ENCODE results near the gene PEX12.
"Not testable (repeated sequence)": the region's sequence is repeated elsewhere in the genome, so short reads cannot be mapped to it uniquely, and the experiment has no call there.

The PEX12 gene

GRCh38 chr17:35578197-35578928 is at the start of gene PEX12:
PEX12 (minus strand) TSS chr17:35578571; CDS start chr17:35578021, 550 bp downstream.
- DNase-seq (ENCODE audit: low spot score), result peak; percentile 92

DNA sequence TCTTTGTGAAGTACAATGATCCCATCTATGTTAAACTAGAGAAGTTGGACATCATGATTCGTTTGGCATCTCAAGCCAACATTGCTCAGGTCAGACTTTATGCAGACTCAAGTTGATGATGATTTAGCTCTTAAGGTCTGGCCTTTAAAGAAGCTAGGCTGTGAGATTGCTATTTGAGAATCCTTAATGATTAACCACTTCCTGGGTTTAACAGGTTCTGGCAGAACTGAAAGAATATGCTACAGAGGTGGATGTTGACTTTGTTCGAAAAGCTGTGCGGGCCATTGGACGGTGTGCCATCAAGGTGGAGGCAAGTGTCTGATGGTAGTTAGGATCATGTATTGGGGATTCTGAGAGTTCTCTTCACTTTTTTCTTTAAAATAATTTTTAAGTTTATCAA is 49.0 kb upstream of the PEX12 start:
- DNase-seq (ENCODE audit: low spot score), result no peak

DNA sequence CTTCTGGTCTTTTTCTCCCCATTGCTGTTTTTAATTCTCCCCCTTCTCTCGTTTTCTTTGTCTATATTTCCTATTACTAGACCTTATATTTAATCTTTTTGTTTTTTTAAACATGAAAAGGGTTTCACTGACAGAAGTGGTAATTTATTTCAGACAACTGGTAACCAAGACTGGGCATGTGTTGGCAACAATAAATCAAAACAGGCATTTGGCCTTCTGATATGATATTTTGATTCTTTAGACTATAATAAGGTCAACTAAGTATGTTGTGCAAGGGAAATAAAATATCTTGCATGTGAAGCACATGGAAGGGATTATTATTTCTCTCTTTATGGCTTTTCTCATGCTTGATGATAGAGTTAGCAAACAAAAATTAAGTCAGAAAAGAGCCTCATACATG is 43.4 kb upstream of the PEX12 start:
- DNase-seq (ENCODE audit: low spot score), result no peak

GRCh38 chr17:35618628-35619027 is 40.3 kb upstream of the PEX12 start:
- no peak for DNase-seq (ENCODE audit: low spot score)

DNA sequence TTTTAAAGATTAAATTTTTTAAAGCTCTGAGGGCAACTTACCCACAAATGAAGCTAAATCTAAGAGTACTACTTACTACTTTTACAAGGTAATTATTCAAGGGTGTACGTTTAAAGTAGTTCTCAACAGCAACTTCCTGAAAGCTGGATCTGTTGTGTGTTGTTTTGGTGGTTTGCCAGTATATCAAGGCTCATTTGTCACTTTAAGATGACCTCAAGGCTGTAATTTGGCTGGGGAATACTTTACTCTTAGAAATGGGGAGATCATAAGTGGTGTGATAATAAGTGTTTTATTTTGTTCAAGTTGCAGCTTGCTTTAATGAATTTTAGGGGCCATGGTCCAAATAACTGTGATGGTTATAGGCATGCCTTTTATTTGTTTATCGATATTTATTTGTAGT is 39.1 kb upstream of the PEX12 start:
- DNase-seq (ENCODE audit: low spot score), result no peak

GRCh38 chr17:35616536-35616935 is 38.2 kb upstream of the PEX12 start:
- DNase-seq (ENCODE audit: low spot score), result no peak

DNA sequence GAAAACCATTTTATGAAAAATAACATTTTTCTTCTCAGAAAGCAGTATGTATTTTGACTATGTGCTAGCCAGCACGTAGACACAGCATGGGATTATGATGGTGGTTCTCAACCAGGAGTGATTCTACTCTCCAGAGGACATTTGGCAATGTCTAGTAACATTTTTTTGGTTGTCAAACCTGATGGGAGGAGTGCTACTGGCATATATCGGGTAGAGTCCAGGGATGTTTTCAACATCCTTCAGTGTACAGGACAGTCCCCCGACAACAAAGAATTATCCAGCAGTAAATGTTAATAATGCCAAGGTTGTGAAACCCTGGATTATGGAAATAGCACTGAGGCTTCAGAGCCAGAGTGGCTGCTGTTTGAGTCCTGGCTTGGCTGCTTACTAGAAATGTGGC is 36.4 kb upstream of the PEX12 start:
- no peak for DNase-seq (ENCODE audit: low spot score)

DNA sequence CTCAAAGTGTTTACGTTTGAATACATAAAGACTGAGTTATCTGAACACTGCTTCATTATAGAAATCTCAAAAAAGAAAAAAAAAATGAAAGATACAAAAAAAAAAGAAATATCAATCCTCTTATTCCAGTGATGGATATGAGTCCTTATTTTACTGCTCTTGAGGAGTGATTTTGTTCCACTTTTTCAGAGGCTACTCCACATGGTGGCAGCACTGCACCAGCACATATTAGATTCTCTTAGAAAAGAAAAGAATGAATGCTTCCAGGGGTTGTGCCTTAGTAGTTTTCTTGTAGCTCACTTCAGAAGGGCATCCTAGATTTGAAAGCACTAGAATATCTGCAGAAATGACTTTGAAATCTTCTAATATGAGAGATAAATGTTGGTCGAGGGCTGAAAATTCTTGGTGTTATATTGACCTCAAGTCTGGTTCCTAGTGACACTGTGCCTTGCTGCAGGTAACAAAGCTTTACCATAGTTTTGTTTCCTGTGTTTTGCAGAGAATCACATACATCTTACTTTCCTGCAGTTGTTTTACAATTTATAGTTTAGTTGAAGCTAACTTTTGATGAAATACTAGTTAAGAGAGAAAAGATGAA is 34.7 kb upstream of the PEX12 start:
- DNase-seq (ENCODE audit: low spot score), result peak; percentile 67

DNA sequence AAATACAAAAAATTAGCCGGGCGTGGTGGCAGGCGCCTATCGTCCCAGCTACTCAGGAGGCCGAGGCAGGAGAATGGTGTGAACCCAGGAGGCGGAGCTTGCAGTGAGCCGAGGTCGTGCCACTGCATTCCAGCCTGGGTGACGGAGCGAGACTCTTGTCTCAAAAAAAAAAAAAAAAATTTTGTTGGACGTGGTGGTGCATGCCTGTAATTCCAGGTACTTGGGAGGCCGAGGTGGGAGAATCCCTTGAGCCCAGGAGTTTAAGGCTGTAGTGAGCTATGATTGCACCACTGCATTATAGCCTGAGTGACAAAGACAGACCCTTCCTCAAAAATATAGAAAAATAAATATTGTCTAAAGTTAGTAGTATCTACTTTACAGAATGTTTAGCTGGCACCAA is 32.4 kb upstream of the PEX12 start:
- DNase-seq (ENCODE audit: low spot score), result not testable (repeated sequence)

DNA sequence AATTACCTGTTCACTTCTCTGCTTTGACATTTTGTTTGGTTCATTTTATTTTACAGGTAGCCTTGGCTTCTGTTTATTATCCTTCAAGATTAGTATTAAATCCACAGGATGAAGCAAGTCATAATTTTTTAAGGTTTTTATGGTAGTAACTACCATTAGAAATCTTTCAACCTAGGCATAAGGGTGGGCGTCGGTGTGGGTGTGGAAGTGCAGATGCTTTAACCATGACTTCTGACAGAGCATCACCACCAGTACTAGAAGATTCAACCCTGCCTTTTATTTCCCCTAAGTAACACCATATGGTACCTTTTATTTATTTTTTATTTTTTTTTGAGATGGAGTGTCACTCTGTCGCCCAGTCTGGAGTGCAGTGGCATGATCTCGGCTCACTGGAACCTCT is 31.5 kb upstream of the PEX12 start:
- no peak for DNase-seq (ENCODE audit: low spot score)

GRCh38 chr17:35607239-35607847 is 29.0 kb upstream of the PEX12 start:
- no peak for DNase-seq (ENCODE audit: low spot score)

DNA sequence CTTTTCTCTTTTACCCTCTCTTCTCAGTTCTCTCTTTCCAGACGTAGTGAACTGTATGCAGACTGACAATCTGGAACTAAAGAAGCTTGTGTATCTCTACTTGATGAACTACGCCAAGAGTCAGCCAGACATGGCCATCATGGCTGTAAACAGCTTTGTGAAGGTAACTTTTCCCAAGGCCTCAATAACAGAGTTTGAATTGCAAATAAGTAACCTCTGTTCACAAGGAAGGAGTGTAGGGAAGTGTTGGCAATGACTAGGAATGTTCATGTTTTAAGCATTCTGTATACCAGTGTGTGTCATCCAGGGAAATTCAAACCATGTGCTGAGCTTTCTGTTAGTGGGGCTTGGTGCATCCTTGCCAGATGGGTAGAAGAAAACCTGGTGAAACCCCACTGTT is 27.3 kb upstream of the PEX12 start:
- no peak for DNase-seq (ENCODE audit: low spot score)

- DNase-seq (ENCODE audit: low spot score), result no peak
Observed at GRCh38 chr17:35603674-35604073, 25.3 kb upstream of the PEX12 start.

DNA sequence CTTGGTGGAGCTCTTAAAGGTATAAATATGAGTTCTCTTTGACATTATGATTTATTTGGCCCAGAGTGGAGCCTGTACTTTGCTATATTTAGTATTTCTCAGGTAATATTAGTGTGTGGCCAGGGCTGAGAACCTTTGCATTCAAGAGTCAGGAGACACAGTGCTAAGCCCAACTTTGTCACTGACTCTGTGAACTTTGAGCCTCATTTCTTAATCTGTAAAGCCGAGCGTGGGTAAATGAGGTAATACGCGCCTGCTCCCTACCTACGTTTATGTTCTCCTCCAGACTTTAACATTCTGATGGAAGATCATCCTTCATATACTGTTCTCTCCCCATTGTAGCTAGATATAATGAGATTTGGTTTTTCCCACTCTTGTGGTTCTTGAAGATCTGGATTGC is 19.2 kb upstream of the PEX12 start:
- no peak for DNase-seq (ENCODE audit: low spot score)

DNA sequence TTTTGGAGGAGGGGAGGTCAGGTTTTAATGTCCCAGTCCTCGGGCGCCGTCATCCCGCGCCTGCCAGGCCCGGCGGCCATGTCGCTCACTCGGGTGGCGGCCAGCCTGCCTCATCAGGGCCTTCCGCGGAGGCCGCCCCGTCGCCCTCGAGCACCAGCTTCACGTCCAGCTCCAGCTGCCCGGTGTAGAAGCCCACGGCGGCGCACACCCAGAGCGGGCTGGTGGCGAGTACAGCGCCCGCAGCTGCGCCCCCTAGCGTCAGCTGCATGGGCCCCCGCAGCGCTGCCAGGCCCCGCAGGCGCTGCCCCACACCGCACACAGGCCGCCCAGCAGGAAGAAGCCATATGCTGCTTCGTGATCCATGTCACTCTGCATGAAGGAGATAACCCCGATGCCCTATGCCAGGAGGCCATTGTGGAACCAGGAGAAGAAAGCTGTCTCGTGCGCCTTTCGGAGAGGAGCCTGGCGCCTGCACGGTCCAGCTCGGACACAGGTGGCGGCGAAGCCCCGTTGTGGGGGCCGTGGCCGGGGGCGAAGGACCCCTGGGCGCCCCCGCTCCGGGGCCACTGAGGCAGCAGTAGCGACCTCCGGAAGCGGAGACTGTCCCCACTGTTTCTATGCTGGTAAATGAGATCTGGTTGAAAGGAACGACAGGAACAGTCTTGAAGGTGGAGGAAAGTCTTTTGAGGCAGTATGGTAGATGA is 18.3 kb upstream of the PEX12 start:
- no peak for DNase-seq (ENCODE audit: low spot score)

GRCh38 chr17:35596072-35596471 is 17.7 kb upstream of the PEX12 start:
- no peak for DNase-seq (ENCODE audit: low spot score)

DNA sequence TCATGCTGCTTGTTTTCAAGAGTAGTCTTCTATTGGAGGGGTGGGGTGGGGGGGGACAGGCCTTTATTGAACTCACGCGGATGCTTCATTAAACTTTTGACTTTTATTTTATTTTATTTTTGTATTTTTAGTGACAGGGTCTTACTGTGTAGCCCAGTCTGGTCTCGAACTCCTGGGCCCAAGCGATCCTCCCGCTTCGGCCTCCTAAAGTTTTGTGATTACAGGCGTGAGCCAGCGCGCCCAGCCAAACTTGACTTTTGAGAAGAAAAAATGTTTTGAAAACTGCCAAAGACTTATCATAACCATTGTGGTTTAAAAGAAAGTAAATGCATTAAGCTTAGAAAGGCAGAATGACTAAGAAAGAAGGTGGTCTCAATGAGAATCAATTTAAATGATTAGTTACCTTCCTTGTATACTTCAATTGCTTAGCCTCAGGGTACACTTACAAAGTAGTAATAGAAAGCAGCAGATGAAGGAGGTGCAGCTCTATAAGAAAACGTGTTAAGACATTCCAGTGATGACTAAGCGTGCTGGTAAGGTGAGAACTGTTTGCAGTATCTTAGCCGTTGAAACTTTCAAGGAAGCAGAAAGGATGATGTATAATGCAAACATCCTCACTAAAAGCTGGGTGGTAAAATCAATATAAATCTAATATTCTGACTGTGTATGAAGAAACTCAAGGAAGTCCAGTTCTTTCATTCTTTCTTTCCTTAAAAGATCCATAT is 10.0 kb upstream of the PEX12 start:
- DNase-seq (ENCODE audit: low spot score), result no peak

- DNase-seq (ENCODE audit: low spot score), result peak; percentile 98
Observed at GRCh38 chr17:35587074-35587961, 8.9 kb upstream of the PEX12 start, which contains the start of gene AP2B1. AP2B1 (plus strand) TSS chr17:35587322; CDS start chr17:35594031, 6,709 bp downstream.

- DNase-seq (ENCODE audit: low spot score), result no peak
Observed at GRCh38 chr17:35586569-35587073, 8.2 kb upstream of the PEX12 start.

- DNase-seq (ENCODE audit: low spot score), result no peak
Observed at GRCh38 chr17:35584061-35584460, 5.7 kb upstream of the PEX12 start.

DNA sequence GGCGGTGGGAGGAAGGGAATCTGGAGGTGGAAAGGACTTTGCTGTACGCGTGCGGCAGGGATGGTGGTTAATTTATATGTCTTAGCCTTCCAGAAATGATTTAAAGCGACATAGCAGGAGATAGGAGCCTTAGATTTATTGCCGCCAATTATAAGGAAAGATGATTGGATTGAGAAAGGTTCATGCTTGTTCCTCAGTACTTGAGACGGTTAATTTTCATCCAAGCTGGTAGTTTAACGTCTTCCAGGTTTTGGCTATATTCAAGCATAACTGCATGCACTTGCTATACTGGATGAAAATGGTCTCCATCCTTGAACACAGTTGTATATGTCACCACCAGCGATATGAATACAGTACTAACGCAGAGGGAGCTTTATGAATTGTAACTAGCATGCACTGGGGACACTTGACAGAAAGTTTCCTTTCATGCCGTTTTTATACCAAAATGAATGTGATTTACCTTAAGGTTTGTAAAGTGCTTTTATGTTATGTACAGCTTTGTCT is 610 bp upstream of the PEX12 start:
- peak; percentile 34 for DNase-seq (ENCODE audit: low spot score)

Measured in NAMALWA (cell line).